Caco-2 (cell line): Measurements from ENCODE around the gene ABCC1. TPM values are rescaled to one million over a fixed set of nuclear protein-coding genes. Genes with fewer than 3 reads are reported as not detected.

Experiments used
- BruUV-seq: library from RNA; stranded (reverse); fragments of 400-500 nt; replicated peaks from 2 replicates; lab custom pipeline; 2021; lab: Mats Ljungman, UMichigan
- CTCF ChIA-PET: fragments of 300-600 bp; sonication (Branson Sonifier 250); formaldehyde crosslinking; loops from one replicate; lab custom pipeline; 2022; ENCODE audit warnings: antibody characterized with exemption; lab: Charles Lee
- POLR2A ChIA-PET: fragments of 300-600 bp; sonication (Branson Sonifier 250); formaldehyde crosslinking; loops from one replicate; lab custom pipeline; 2022; ENCODE audit warnings: antibody characterized with exemption; lab: Charles Lee
- DNase-seq, 2 experiments: peaks; one replicate each; pipeline versions ENCODE4 v3.0.0 to v3.0.0-alpha.2; 2020 to 2022
- H3K27me3 ChIP-seq: replicated peaks from 2 replicates; pipeline ENCODE4 v1.6.0; 2011; ENCODE audit warnings: low read length; ENCODE audit not compliant: control insufficient read depth, insufficient read depth
- H3K36me3 ChIP-seq: 2 replicates; pipeline ENCODE4 v1.5.1; 2011; ENCODE audit warnings: low read length; ENCODE audit not compliant: control insufficient read depth, insufficient read depth
- H3K4me1 ChIP-seq: fragments of 250-450 bp; sonication (Bioruptor Pico); 2 replicates; pipeline ENCODE4 v1.5.1; 2020; ENCODE audit warnings: mild to moderate bottlenecking
- H3K4me3 ChIP-seq: 2 replicates; pipeline ENCODE4 v1.5.1; 2011; ENCODE audit warnings: low read depth, mild to moderate bottlenecking, control low read depth, low read length
- H3K9me3 ChIP-seq: fragments of 250-450 bp; sonication (Bioruptor Pico); 2 replicates; pipeline ENCODE4 v1.5.1; 2020; ENCODE audit warnings: mild to moderate bottlenecking, moderate library complexity
- H3K27ac Mint-ChIP-seq: one replicate; pipeline ENCODE4 v1.8.0; 2022; ENCODE audit warnings: mixed read lengths; ENCODE audit not compliant: unreplicated experiment
- H3K27me3 Mint-ChIP-seq: one replicate; pipeline ENCODE4 v1.8.0; 2022; ENCODE audit warnings: mixed read lengths; ENCODE audit not compliant: insufficient read depth, unreplicated experiment
- H3K36me3 Mint-ChIP-seq: one replicate; pipeline ENCODE4 v1.8.0; 2022; ENCODE audit warnings: mild to moderate bottlenecking, mixed read lengths; ENCODE audit not compliant: insufficient read depth, unreplicated experiment
- H3K4me1 Mint-ChIP-seq: one replicate; pipeline ENCODE4 v1.8.0; 2022; ENCODE audit warnings: low read depth, mixed read lengths; ENCODE audit not compliant: unreplicated experiment
- H3K4me3 Mint-ChIP-seq: one replicate; pipeline ENCODE4 v1.8.0; 2022; ENCODE audit warnings: mild to moderate bottlenecking, moderate library complexity, mixed read lengths; ENCODE audit not compliant: unreplicated experiment
- H3K9me3 Mint-ChIP-seq: one replicate; pipeline ENCODE4 v1.8.0; 2022; ENCODE audit warnings: mixed read lengths; ENCODE audit not compliant: unreplicated experiment
- CTCF ChIP-seq, 2 experiments: fragments of 200-600 bp in 1 of 2; IDR thresholded peaks; 1 replicate in 1 of 2; 2 replicates in 1 of 2; pipeline versions ENCODE4 v1.5.1 to v1.8.0; 2011 to 2022; ENCODE audit warnings: antibody characterized with exemption in 1 of 2, control low read depth in 1 of 2, inconsistent platforms in 1 of 2, low read depth in 1 of 2, low read length in 1 of 2, mild to moderate bottlenecking in 1 of 2, moderate library complexity in 1 of 2; ENCODE audit not compliant: insufficient read depth in 1 of 2, severe bottlenecking in 1 of 2, unreplicated experiment in 1 of 2
- intact Hi-C: fragments of 100-400 bp; cut with micrococcal nuclease; formaldehyde crosslinking; loops from one replicate; pipeline ENCODE4 v1.10.0; 2022; ENCODE audit not compliant: unreplicated experiment
- total RNA-seq: library from RNA; stranded (reverse); gene quantifications from 2 replicates; pipeline ENCODE4 v1.2.3, GENCODE V29; 2022

ABCC1 gene
- total RNA-seq, 1 experiment from 2014 or later, result 22.3 TPM

- POLR2A ChIA-PET, result no interaction called here
- H3K4me3 Mint-ChIP-seq, result no peak overlapping the region
- Histone ChIP-seq H3K4me3 (no peak overlapping the region), H3K36me3 (no peaks in the 10 kb centered on the region; the same call in 1 of the 2 replicates), H3K4me1 (no peaks in the 10 kb centered on the region), H3K9me3 (no peaks in the 10 kb centered on the region), H3K27me3 (no peaks in the 10 kb centered on the region)
- no peak overlapping the region for H3K27ac Mint-ChIP-seq
- H3K27me3 Mint-ChIP-seq, result no peaks in the 10 kb centered on the region
- intact Hi-C loops, result no loop called here
- no peaks in the 10 kb centered on the region for H3K4me1 Mint-ChIP-seq
- H3K9me3 Mint-ChIP-seq, result no peaks in the 10 kb centered on the region
- H3K36me3 Mint-ChIP-seq, result peaks cover 36% of the 10 kb centered on the region
- CTCF ChIA-PET, result interaction anchor here (0.6 kb wide), 1 partner anchor 343 kb away, joined by 3 read pairs; no protein-coding TSS in a partner anchor
- no peak for DNase-seq
- no TSS peak for BruUV-seq
- TF ChIP-seq CTCF (IDR thresholded peaks at IDR 0.05; ENCODE audit: insufficient read depth in 1 of 2, low read depth in 1 of 2, low read length in 1 of 2, severe bottlenecking in 1 of 2, unreplicated experiment in 1 of 2), result no peak
Measured at GRCh38 chr16:16108759-16109158, 159.3 kb downstream of the ABCC1 start.

GRCh38 chr16:16109453-16110110, 160.2 kb downstream of the ABCC1 start:
- Mint-ChIP-seq H3K27me3 (no peaks in the 10 kb centered on the region), H3K4me3 (no peak overlapping the region), H3K36me3 (peaks cover 32% of the 10 kb centered on the region), H3K9me3 (no peaks in the 10 kb centered on the region), H3K27ac (no peak overlapping the region), H3K4me1 (no peaks in the 10 kb centered on the region)
- Histone ChIP-seq H3K9me3 (no peaks in the 10 kb centered on the region), H3K4me3 (no peak overlapping the region), H3K36me3 (no peaks in the 10 kb centered on the region; the same call in 1 of the 2 replicates), H3K27me3 (no peaks in the 10 kb centered on the region), H3K4me1 (no peaks in the 10 kb centered on the region)
- TF ChIP-seq CTCF (IDR thresholded peaks at IDR 0.05; ENCODE audit: insufficient read depth in 1 of 2, low read depth in 1 of 2, low read length in 1 of 2, severe bottlenecking in 1 of 2, unreplicated experiment in 1 of 2), result no peak
- POLR2A ChIA-PET, result no interaction called here
- intact Hi-C loops, result no loop called here
- CTCF ChIA-PET, result interaction anchor here (0.6 kb wide), 1 partner anchor 104 kb away, joined by 4 read pairs; no protein-coding TSS in a partner anchor
- BruUV-seq, result no TSS peak
- no peak for DNase-seq

- Histone ChIP-seq H3K27me3 (no peaks in the 10 kb centered on the region), H3K36me3 (no peaks in the 10 kb centered on the region; the same call in 1 of the 2 replicates), H3K4me1 (no peaks in the 10 kb centered on the region), H3K4me3 (no peak overlapping the region), H3K9me3 (no peaks in the 10 kb centered on the region)
- Mint-ChIP-seq H3K4me3 (no peak overlapping the region), H3K4me1 (no peaks in the 10 kb centered on the region), H3K9me3 (no peaks in the 10 kb centered on the region), H3K27me3 (no peaks in the 10 kb centered on the region), H3K27ac (no peak overlapping the region), H3K36me3 (peaks cover 35% of the 10 kb centered on the region)
- ChIA-PET POLR2A (no interaction called here), CTCF (no interaction called here)
- intact Hi-C loops, result no loop called here
- no TSS peak for BruUV-seq
- no peak for TF ChIP-seq CTCF (IDR thresholded peaks at IDR 0.05; ENCODE audit: insufficient read depth in 1 of 2, low read depth in 1 of 2, low read length in 1 of 2, severe bottlenecking in 1 of 2, unreplicated experiment in 1 of 2)
- DNase-seq, result no peak
Measured at GRCh38 chr16:16110111-16110490, 160.7 kb downstream of the ABCC1 start.
